Fibroblast of lung (primary cell): ENCODE results near the gene MAPKAPK3. TPM values are rescaled to one million over a fixed set of nuclear protein-coding genes. Genes with fewer than 3 reads are reported as not detected.
A peak's percentile ranks its signal among the peaks of the same experiment; 100 is the strongest.

Experiments used
- DNase-seq, 2 donors: peaks; one replicate each; pipeline versions ENCODE4 v3.0.0 to v3.0.0-alpha.2; 2010; ENCODE audit warnings: low read depth in 2 of 2
- H2AFZ ChIP-seq: 2 replicates; pipeline ENCODE4 v1.5.1; 2012; ENCODE audit warnings: low read length, control low read depth, inconsistent platforms
- H3K27ac ChIP-seq: 2 replicates; pipeline ENCODE4 v1.5.1; 2011; ENCODE audit warnings: low read length, control low read depth; ENCODE audit not compliant: insufficient read depth
- H3K27me3 ChIP-seq: 2 replicates; pipeline ENCODE4 v1.5.1; 2011; ENCODE audit warnings: mild to moderate bottlenecking, low read length; ENCODE audit not compliant: control insufficient read depth, insufficient read depth
- H3K36me3 ChIP-seq: 2 replicates; pipeline ENCODE4 v1.5.1; 2011; ENCODE audit warnings: low read length; ENCODE audit not compliant: control insufficient read depth, insufficient read depth
- H3K4me1 ChIP-seq: 2 replicates; pipeline ENCODE4 v1.5.1; 2011; ENCODE audit warnings: low read length; ENCODE audit not compliant: control insufficient read depth, insufficient read depth; ENCODE audit errors: extremely low read depth
- H3K4me2 ChIP-seq: 2 replicates; pipeline ENCODE4 v1.5.1; 2011; ENCODE audit warnings: low read length, control low read depth; ENCODE audit not compliant: insufficient read depth; ENCODE audit errors: extremely low read depth
- H3K4me3 ChIP-seq, 4 experiments: fragments of 200-600 bp in 1 of 4; sonication (generic) in 1 of 4; replicated peaks in 1 of 4; 2 replicates each; pipeline ENCODE4 v1.5.1; 2011 to 2016; ENCODE audit warnings: low read length in 4 of 4, low read depth in 3 of 4, mild to moderate bottlenecking in 3 of 4, control low read depth in 2 of 4, inconsistent platforms in 1 of 4, mixed read lengths in 1 of 4; ENCODE audit not compliant: insufficient read depth in 1 of 4; ENCODE audit errors: control extremely low read depth in 1 of 4
- H3K79me2 ChIP-seq: 2 replicates; pipeline ENCODE4 v1.5.1; 2012; ENCODE audit warnings: mild to moderate bottlenecking, low read length, inconsistent platforms; ENCODE audit not compliant: control insufficient read depth, insufficient read depth
- H3K9ac ChIP-seq: 2 replicates; pipeline ENCODE4 v1.5.1; 2011; ENCODE audit warnings: mild to moderate bottlenecking, low read length, control low read depth; ENCODE audit not compliant: insufficient read depth
- H3K9me3 ChIP-seq: 2 replicates; pipeline ENCODE4 v1.5.1; 2012; ENCODE audit warnings: low read depth, low read length; ENCODE audit not compliant: control insufficient read depth, insufficient read depth
- H4K20me1 ChIP-seq: 2 replicates; pipeline ENCODE4 v1.5.1; 2011; ENCODE audit warnings: low read length; ENCODE audit not compliant: control insufficient read depth, insufficient read depth; ENCODE audit errors: extremely low read depth
- CTCF ChIP-seq, 2 donors: IDR thresholded peaks in 1 of 2; conservative IDR thresholded peaks in 1 of 2; 1 replicate in 1 of 2; 2 replicates in 1 of 2; pipeline ENCODE4 v1.5.1; 2011 to 2012; ENCODE audit warnings: low read length in 2 of 2, control low read depth in 1 of 2, inconsistent platforms in 1 of 2, low read depth in 1 of 2, mild to moderate bottlenecking in 1 of 2
- EZH2 ChIP-seq: IDR thresholded peaks from 2 replicates; pipeline ENCODE4 v1.5.1; 2012; ENCODE audit warnings: low read length, control low read depth, mild to moderate bottlenecking; ENCODE audit errors: missing control alignments
- polyA plus RNA-seq, 2 donors: library from polyadenylated mRNA; depleted of rRNA in 1 of 2; stranded (reverse) in 1 of 2; unstranded in 1 of 2; fragments of >200 nt; gene quantifications; 2 replicates each; pipeline ENCODE4 v1.2.1, GENCODE V29; 2011 to 2012; ENCODE audit warnings: missing spikeins in 1 of 2
- total RNA-seq: library from RNA; depleted of rRNA; stranded (reverse); fragments of >200 nt; gene quantifications from 2 replicates; pipeline ENCODE4 v1.2.1, GENCODE V29; 2014

The MAPKAPK3 gene
- total and polyA plus RNA-seq, 2 donors (not counting 1 experiment from before 2014, with no cell fraction given): 34.3 to 38.4 TPM

GRCh38 chr3:50673931-50674330 is 57.0 kb downstream of the MAPKAPK3 start:
- no peaks in the 10 kb centered on the region for H3K9me3 ChIP-seq
- H3K4me1 ChIP-seq: peaks cover 2% of the 10 kb centered on the region
- TF ChIP-seq EZH2: no peak
- TF ChIP-seq CTCF (conservative IDR thresholded peaks at IDR 0.05 in 1 of 2, IDR thresholded peaks at IDR 0.05 in 1 of 2; ENCODE audit: low read depth in 1 of 2, low read length in 2 of 2): no peak
- H3K36me3 ChIP-seq: no peaks in the 10 kb centered on the region
- no peaks in the 10 kb centered on the region for H3K79me2 ChIP-seq
- no peaks in the 10 kb centered on the region for H4K20me1 ChIP-seq
- H3K9ac ChIP-seq: no peak overlapping the region
- no peak overlapping the region for H3K4me2 ChIP-seq
- H3K4me3 ChIP-seq: no peak overlapping the region
- H3K27me3 ChIP-seq: peaks cover 36% of the 10 kb centered on the region
- DNase-seq: no peak
- no peak overlapping the region for H3K27ac ChIP-seq
- no peak overlapping the region for H2AFZ ChIP-seq

GRCh38 chr3:50674349-50675178 is 57.6 kb downstream of the MAPKAPK3 start, which contains the start of gene DOCK3:
TSS of gene DOCK3 (plus strand) at chr3:50674927. CDS start at chr3:50675264, 337 bp downstream.
- Histone ChIP-seq H3K4me1 (peaks cover 2% of the 10 kb centered on the region), H3K9ac (no peak within 1 kb of the TSS), H3K79me2 (no peaks in the 10 kb centered on the region), H3K27me3 (peaks cover 36% of the 10 kb centered on the region), H3K27ac (no peak within 1 kb of the TSS), H3K9me3 (no peaks in the 10 kb centered on the region), H3K4me3 (peak within 1 kb of the TSS in 2 of 4 experiments; percentile 36 to 44), H3K4me2 (peak within 1 kb of the TSS; percentile 50), H2AFZ (no peak within 1 kb of the TSS), H3K36me3 (no peaks in the 10 kb centered on the region), H4K20me1 (no peaks in the 10 kb centered on the region)
- TF ChIP-seq CTCF (conservative IDR thresholded peaks at IDR 0.05 in 1 of 2, IDR thresholded peaks at IDR 0.05 in 1 of 2; ENCODE audit: low read depth in 1 of 2, low read length in 2 of 2) (no peak), EZH2 (no peak)
- DNase-seq: peak; percentile 40 to 48

GRCh38 chr3:50675179-50676030 is 58.5 kb downstream of the MAPKAPK3 start:
- H3K9ac ChIP-seq: no peak overlapping the region
- TF ChIP-seq CTCF (conservative IDR thresholded peaks at IDR 0.05 in 1 of 2, IDR thresholded peaks at IDR 0.05 in 1 of 2; ENCODE audit: low read depth in 1 of 2, low read length in 2 of 2) (peak; percentile 8 to 16), EZH2 (no peak)
- peaks cover 2% of the 10 kb centered on the region for H3K4me1 ChIP-seq
- no peaks in the 10 kb centered on the region for H3K79me2 ChIP-seq
- H2AFZ ChIP-seq: no peak overlapping the region
- peak overlapping the region; percentile 50 for H3K4me2 ChIP-seq
- H3K4me3 ChIP-seq: peak overlapping the region in 2 of 4 experiments; percentile 36 to 44
- H4K20me1 ChIP-seq: no peaks in the 10 kb centered on the region
- DNase-seq: no peak
- H3K27me3 ChIP-seq: peaks cover 36% of the 10 kb centered on the region
- H3K36me3 ChIP-seq: no peaks in the 10 kb centered on the region
- no peak overlapping the region for H3K27ac ChIP-seq
- H3K9me3 ChIP-seq: no peaks in the 10 kb centered on the region
